GM23338 (cell line): ENCODE measurements around the gene CD300A. TPM values are rescaled to one million over a fixed set of nuclear protein-coding genes. Genes with fewer than 3 reads are reported as not detected.
A peak's percentile ranks its signal among the peaks of the same experiment; 100 is the strongest.

Experiments used
- ATAC-seq: fragments of 200-7000 bp; cut with Tn5 transposase; 3 replicates; pipeline ENCODE4 v1.9.1; 2020
- DNase-seq: peaks from one replicate; pipeline ENCODE4 v3.0.0-alpha.2; 2015; ENCODE audit warnings: low spot score
- H2AFZ ChIP-seq: fragments of 200-600 bp; sonication (generic); 2 replicates; pipeline ENCODE4 v1.8.0; 2016; ENCODE audit warnings: antibody characterized with exemption, mild to moderate bottlenecking, moderate library complexity
- H3F3A ChIP-seq: fragments of 200-600 bp; sonication (generic); replicated peaks from 2 replicates; pipeline ENCODE4 v1.8.0; 2017; ENCODE audit warnings: antibody characterized with exemption, mixed run types, low read depth
- H3K27ac ChIP-seq: fragments of 200-600 bp; sonication (generic); 2 replicates; pipeline ENCODE4 v1.6.1; 2016; ENCODE audit warnings: low read depth
- H3K27me3 ChIP-seq: fragments of 200-600 bp; sonication (generic); 2 replicates; pipeline ENCODE4 v1.8.0; 2016; ENCODE audit warnings: mild to moderate bottlenecking, mixed run types, moderate library complexity; ENCODE audit not compliant: insufficient read depth
- H3K36me3 ChIP-seq: fragments of 200-600 bp; sonication (generic); 2 replicates; pipeline ENCODE4 v1.8.0; 2016; ENCODE audit warnings: mild to moderate bottlenecking; ENCODE audit not compliant: insufficient read depth
- H3K4me1 ChIP-seq: fragments of 200-600 bp; sonication (generic); 2 replicates; pipeline ENCODE4 v1.8.0; 2016; ENCODE audit warnings: mild to moderate bottlenecking, moderate library complexity; ENCODE audit not compliant: insufficient read depth
- H3K4me2 ChIP-seq: fragments of 200-600 bp; sonication (generic); 2 replicates; pipeline ENCODE4 v1.7.1; 2017; ENCODE audit warnings: mixed run types
- H3K4me3 ChIP-seq: fragments of 200-600 bp; sonication (generic); 2 replicates; pipeline ENCODE4 v1.6.1; 2016; ENCODE audit warnings: mixed run types
- H3K79me2 ChIP-seq: fragments of 200-600 bp; sonication (generic); replicated peaks from 2 replicates; pipeline ENCODE4 v1.8.0; 2017; ENCODE audit warnings: mild to moderate bottlenecking; ENCODE audit not compliant: insufficient read depth
- H3K9me2 ChIP-seq: fragments of 200-600 bp; sonication (generic); 2 replicates; pipeline ENCODE4 v1.8.0; 2017; ENCODE audit not compliant: insufficient read depth
- H4K20me1 ChIP-seq: fragments of 200-600 bp; sonication (generic); replicated peaks from 2 replicates; pipeline ENCODE4 v1.8.0; 2017; ENCODE audit warnings: mild to moderate bottlenecking; ENCODE audit not compliant: insufficient read depth
- H3K27ac Mint-ChIP-seq: 2 replicates; pipeline ENCODE4 v1.8.0; 2020; ENCODE audit warnings: inconsistent platforms, mild to moderate bottlenecking, moderate library complexity, mixed read lengths
- H3K27me3 Mint-ChIP-seq: 3 replicates; pipeline ENCODE4 v1.8.0; 2022; ENCODE audit warnings: low read depth, mild to moderate bottlenecking, moderate library complexity, mixed read lengths, inconsistent platforms; ENCODE audit not compliant: insufficient read depth, poor library complexity
- H3K36me3 Mint-ChIP-seq: 3 replicates; pipeline ENCODE4 v1.8.0; 2021; ENCODE audit warnings: low read depth, mild to moderate bottlenecking, inconsistent platforms, moderate library complexity, mixed read lengths
- H3K4me1 Mint-ChIP-seq: 3 replicates; pipeline ENCODE4 v1.8.0; 2020; ENCODE audit warnings: mild to moderate bottlenecking, inconsistent platforms, mixed read lengths
- H3K4me3 Mint-ChIP-seq: 3 replicates; pipeline ENCODE4 v1.8.0; 2021; ENCODE audit warnings: moderate library complexity, mild to moderate bottlenecking, inconsistent platforms, mixed read lengths
- H3K9me3 Mint-ChIP-seq: 3 replicates; pipeline ENCODE4 v1.8.0; 2020; ENCODE audit warnings: moderate library complexity, mild to moderate bottlenecking, inconsistent platforms, mixed read lengths
- CREB1 ChIP-seq: fragments of 250-450 bp; sonication (Bioruptor Pico); IDR thresholded peaks from 2 replicates; pipeline ENCODE4 v1.5.0; 2020; ENCODE audit warnings: low read depth, mild to moderate bottlenecking, moderate library complexity
- NANOG ChIP-seq: IDR thresholded peaks from 2 replicates; pipeline ENCODE4 v1.6.1; 2016; ENCODE audit warnings: antibody characterized with exemption, borderline replicate concordance
- POLR2AphosphoS5 ChIP-seq: IDR thresholded peaks from 2 replicates; pipeline ENCODE4 v1.6.1; 2016; ENCODE audit warnings: antibody characterized with exemption, low read depth
- STAT1 ChIP-seq: IDR thresholded peaks from one replicate; pipeline ENCODE4 v1.6.1; 2016; ENCODE audit warnings: antibody characterized with exemption; ENCODE audit not compliant: unreplicated experiment
- ZNF114 ChIP-seq: fragments of 250-450 bp; sonication (Bioruptor Pico); IDR thresholded peaks from 2 replicates; pipeline ENCODE4 v1.5.0; 2020; ENCODE audit warnings: mild to moderate bottlenecking, moderate library complexity
- ZNF331 ChIP-seq: fragments of 250-450 bp; sonication (Bioruptor Pico); IDR thresholded peaks from 2 replicates; pipeline ENCODE4 v1.5.0; 2020; ENCODE audit warnings: low read depth, mild to moderate bottlenecking, moderate library complexity
- polyA plus RNA-seq: library from polyadenylated mRNA; unstranded; fragments of >200 nt; fragmentation: Nextera tagmentation; extraction: Ambion mirVana; gene quantifications from 2 replicates; pipeline ENCODE4 v1.2.1, GENCODE V29; 2016
- total RNA-seq: library from RNA; depleted of rRNA; stranded (reverse); fragments of >200 nt; shearing (Covaris generic); gene quantifications from 2 replicates; pipeline ENCODE4 v1.2.3, GENCODE V29; 2014
- TF ChIP-seq, protein P1 (sequence below): fragments of 250-450 bp; sonication (Bioruptor Pico); IDR thresholded peaks from 2 replicates; pipeline ENCODE4 v1.5.0; 2020; ENCODE audit warnings: mild to moderate bottlenecking, moderate library complexity
- TF ChIP-seq, protein P2 (sequence below): IDR thresholded peaks from one replicate; pipeline ENCODE4 v1.6.1; 2018; ENCODE audit warnings: antibody characterized with exemption; ENCODE audit not compliant: unreplicated experiment
- TF ChIP-seq, protein P3 (sequence below), 2 experiments: fragments of 200-600 bp in 1 of 2; sonication (generic) in 1 of 2; conservative IDR thresholded peaks; 2 replicates each; pipeline versions ENCODE4 v1.5.1 to v1.6.1; 2016 to 2017; ENCODE audit warnings: antibody characterized with exemption in 2 of 2, low read depth in 2 of 2, mild to moderate bottlenecking in 2 of 2, moderate library complexity in 1 of 2

The CD300A gene
- total and polyA plus RNA-seq, 2 experiments from 2014 or later, result 0.37 to 0.45 TPM

DNA sequence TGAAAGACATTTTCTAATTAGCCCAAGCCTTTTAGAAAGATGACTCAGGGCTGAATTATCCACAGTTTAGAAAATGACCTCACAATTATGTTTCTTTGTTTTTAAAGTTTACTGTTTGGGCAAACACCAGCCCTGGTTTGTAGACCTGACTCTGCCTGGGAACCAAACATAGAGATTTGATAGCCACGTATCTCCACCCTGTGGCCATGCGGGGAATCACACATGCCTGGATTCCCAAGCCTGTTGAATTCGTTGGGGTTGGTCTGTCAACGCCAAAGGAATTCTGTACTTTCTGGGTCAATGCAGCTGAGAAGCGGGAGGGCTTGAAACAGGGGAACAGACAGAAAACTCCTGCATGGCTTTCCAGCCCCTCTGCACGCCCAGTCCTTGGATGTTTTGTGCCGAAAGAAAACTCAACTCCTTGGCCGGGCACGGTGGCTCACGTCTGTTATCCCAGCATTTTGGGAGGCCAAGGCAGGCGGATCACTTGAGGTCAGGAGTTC, 26.9 kb downstream of the CD300A start:
- H3K36me3 Mint-ChIP-seq, result peaks cover 5% of the 10 kb centered on the region; the same call in 1 of the 3 replicates

DNA sequence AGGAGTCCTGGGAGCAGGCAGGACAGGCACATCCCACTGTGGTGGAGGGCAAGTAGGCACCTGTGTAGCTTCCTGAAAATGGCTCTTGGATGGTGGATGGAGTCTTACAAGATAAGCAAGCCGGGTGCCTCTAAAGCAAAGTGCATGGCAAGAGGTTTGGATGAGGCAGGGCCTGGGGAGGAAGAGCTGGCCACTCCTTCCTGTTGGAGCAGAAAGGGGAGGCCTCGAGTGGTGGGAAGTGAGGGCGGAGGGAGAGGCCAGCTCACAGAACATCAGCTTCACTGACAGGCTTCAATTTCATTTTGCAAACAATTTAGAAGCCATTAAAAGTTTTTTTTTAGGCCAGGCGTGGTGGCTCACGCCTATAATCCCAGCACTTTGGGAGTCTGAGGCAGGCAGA, 31.0 kb downstream of the CD300A start:
- Histone ChIP-seq H2AFZ (no peak overlapping the region), H3K27me3 (no peaks in the 10 kb centered on the region), H3K4me1 (no peaks in the 10 kb centered on the region; the same call in 1 of the 2 replicates), H3K4me2 (no peak overlapping the region), H3K36me3 (no peaks in the 10 kb centered on the region), H3K9me2 (no peaks in the 10 kb centered on the region), H4K20me1 (no peaks in the 10 kb centered on the region), H3K79me2 (no peaks in the 10 kb centered on the region), H3K4me3 (no peak overlapping the region), H3K27ac (no peak overlapping the region), H3F3A (no peaks in the 10 kb centered on the region)
- no peaks in the 10 kb centered on the region for H3K36me3 Mint-ChIP-seq
- ATAC-seq (no peak), DNase-seq (no peak)
- H3K27me3 Mint-ChIP-seq, result peaks cover 4% of the 10 kb centered on the region
- H3K4me1 Mint-ChIP-seq, result no peaks in the 10 kb centered on the region
- H3K9me3 Mint-ChIP-seq, result no peaks in the 10 kb centered on the region
- H3K27ac Mint-ChIP-seq, result no peak overlapping the region
- no peak overlapping the region for H3K4me3 Mint-ChIP-seq
- TF ChIP-seq, protein P1, sequence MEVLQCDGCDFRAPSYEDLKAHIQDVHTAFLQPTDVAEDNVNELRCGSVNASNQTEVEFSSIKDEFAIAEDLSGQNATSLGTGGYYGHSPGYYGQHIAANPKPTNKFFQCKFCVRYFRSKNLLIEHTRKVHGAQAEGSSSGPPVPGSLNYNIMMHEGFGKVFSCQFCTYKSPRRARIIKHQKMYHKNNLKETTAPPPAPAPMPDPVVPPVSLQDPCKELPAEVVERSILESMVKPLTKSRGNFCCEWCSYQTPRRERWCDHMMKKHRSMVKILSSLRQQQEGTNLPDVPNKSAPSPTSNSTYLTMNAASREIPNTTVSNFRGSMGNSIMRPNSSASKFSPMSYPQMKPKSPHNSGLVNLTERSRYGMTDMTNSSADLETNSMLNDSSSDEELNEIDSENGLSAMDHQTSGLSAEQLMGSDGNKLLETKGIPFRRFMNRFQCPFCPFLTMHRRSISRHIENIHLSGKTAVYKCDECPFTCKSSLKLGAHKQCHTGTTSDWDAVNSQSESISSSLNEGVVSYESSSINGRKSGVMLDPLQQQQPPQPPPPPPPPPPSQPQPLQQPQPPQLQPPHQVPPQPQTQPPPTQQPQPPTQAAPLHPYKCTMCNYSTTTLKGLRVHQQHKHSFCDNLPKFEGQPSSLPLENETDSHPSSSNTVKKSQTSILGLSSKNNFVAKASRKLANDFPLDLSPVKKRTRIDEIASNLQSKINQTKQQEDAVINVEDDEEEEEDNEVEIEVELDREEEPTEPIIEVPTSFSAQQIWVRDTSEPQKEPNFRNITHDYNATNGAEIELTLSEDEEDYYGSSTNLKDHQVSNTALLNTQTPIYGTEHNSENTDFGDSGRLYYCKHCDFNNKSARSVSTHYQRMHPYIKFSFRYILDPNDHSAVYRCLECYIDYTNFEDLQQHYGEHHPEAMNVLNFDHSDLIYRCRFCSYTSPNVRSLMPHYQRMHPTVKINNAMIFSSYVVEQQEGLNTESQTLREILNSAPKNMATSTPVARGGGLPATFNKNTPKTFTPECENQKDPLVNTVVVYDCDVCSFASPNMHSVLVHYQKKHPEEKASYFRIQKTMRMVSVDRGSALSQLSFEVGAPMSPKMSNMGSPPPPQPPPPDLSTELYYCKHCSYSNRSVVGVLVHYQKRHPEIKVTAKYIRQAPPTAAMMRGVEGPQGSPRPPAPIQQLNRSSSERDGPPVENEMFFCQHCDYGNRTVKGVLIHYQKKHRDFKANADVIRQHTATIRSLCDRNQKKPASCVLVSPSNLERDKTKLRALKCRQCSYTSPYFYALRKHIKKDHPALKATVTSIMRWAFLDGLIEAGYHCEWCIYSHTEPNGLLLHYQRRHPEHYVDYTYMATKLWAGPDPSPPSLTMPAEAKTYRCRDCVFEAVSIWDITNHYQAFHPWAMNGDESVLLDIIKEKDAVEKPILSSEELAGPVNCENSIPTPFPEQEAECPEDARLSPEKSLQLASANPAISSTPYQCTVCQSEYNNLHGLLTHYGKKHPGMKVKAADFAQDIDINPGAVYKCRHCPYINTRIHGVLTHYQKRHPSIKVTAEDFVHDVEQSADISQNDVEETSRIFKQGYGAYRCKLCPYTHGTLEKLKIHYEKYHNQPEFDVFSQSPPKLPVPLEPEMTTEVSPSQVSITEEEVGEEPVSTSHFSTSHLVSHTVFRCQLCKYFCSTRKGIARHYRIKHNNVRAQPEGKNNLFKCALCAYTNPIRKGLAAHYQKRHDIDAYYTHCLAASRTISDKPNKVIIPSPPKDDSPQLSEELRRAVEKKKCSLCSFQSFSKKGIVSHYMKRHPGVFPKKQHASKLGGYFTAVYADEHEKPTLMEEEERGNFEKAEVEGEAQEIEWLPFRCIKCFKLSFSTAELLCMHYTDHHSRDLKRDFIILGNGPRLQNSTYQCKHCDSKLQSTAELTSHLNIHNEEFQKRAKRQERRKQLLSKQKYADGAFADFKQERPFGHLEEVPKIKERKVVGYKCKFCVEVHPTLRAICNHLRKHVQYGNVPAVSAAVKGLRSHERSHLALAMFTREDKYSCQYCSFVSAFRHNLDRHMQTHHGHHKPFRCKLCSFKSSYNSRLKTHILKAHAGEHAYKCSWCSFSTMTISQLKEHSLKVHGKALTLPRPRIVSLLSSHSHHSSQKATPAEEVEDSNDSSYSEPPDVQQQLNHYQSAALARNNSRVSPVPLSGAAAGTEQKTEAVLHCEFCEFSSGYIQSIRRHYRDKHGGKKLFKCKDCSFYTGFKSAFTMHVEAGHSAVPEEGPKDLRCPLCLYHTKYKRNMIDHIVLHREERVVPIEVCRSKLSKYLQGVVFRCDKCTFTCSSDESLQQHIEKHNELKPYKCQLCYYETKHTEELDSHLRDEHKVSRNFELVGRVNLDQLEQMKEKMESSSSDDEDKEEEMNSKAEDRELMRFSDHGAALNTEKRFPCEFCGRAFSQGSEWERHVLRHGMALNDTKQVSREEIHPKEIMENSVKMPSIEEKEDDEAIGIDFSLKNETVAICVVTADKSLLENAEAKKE (CRISPR knock-in tag), result no peak
- no peak for TF ChIP-seq NANOG
- no peak for TF ChIP-seq POLR2AphosphoS5
- TF ChIP-seq CREB1 (CRISPR knock-in tag), result no peak
- TF ChIP-seq STAT1, result no peak
- no peak for TF ChIP-seq ZNF114 (CRISPR knock-in tag)
- TF ChIP-seq ZNF331 (CRISPR knock-in tag), result no peak
- TF ChIP-seq, protein P2, sequence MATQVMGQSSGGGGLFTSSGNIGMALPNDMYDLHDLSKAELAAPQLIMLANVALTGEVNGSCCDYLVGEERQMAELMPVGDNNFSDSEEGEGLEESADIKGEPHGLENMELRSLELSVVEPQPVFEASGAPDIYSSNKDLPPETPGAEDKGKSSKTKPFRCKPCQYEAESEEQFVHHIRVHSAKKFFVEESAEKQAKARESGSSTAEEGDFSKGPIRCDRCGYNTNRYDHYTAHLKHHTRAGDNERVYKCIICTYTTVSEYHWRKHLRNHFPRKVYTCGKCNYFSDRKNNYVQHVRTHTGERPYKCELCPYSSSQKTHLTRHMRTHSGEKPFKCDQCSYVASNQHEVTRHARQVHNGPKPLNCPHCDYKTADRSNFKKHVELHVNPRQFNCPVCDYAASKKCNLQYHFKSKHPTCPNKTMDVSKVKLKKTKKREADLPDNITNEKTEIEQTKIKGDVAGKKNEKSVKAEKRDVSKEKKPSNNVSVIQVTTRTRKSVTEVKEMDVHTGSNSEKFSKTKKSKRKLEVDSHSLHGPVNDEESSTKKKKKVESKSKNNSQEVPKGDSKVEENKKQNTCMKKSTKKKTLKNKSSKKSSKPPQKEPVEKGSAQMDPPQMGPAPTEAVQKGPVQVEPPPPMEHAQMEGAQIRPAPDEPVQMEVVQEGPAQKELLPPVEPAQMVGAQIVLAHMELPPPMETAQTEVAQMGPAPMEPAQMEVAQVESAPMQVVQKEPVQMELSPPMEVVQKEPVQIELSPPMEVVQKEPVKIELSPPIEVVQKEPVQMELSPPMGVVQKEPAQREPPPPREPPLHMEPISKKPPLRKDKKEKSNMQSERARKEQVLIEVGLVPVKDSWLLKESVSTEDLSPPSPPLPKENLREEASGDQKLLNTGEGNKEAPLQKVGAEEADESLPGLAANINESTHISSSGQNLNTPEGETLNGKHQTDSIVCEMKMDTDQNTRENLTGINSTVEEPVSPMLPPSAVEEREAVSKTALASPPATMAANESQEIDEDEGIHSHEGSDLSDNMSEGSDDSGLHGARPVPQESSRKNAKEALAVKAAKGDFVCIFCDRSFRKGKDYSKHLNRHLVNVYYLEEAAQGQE, result no peak

More for the DNA sequence above, 26.9 kb downstream of the CD300A start:
- no peak overlapping the region for H3K27ac Mint-ChIP-seq
- Histone ChIP-seq H3K9me2 (no peaks in the 10 kb centered on the region), H3K36me3 (no peaks in the 10 kb centered on the region), H2AFZ (no peak overlapping the region), H3K27me3 (no peaks in the 10 kb centered on the region), H3F3A (no peaks in the 10 kb centered on the region), H3K4me2 (no peak overlapping the region), H3K79me2 (no peaks in the 10 kb centered on the region), H3K4me1 (no peaks in the 10 kb centered on the region; the same call in 1 of the 2 replicates), H3K27ac (no peak overlapping the region), H3K4me3 (no peak overlapping the region), H4K20me1 (no peaks in the 10 kb centered on the region)
- peaks cover 14% of the 10 kb centered on the region for H3K9me3 Mint-ChIP-seq
- peaks cover 4% of the 10 kb centered on the region for H3K27me3 Mint-ChIP-seq
- H3K4me3 Mint-ChIP-seq, result no peak overlapping the region
- DNase-seq, result peak; percentile 94
- peak; percentile 96 for ATAC-seq
- TF ChIP-seq STAT1, result no peak
- TF ChIP-seq, protein P3, sequence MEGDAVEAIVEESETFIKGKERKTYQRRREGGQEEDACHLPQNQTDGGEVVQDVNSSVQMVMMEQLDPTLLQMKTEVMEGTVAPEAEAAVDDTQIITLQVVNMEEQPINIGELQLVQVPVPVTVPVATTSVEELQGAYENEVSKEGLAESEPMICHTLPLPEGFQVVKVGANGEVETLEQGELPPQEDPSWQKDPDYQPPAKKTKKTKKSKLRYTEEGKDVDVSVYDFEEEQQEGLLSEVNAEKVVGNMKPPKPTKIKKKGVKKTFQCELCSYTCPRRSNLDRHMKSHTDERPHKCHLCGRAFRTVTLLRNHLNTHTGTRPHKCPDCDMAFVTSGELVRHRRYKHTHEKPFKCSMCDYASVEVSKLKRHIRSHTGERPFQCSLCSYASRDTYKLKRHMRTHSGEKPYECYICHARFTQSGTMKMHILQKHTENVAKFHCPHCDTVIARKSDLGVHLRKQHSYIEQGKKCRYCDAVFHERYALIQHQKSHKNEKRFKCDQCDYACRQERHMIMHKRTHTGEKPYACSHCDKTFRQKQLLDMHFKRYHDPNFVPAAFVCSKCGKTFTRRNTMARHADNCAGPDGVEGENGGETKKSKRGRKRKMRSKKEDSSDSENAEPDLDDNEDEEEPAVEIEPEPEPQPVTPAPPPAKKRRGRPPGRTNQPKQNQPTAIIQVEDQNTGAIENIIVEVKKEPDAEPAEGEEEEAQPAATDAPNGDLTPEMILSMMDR (conservative IDR thresholded peaks at IDR 0.05; ENCODE audit: low read depth in 2 of 2), result peak; percentile 95 to 96
- no peaks in the 10 kb centered on the region; the same call in 2 of the 3 replicates for H3K4me1 Mint-ChIP-seq
